K562 (cell line): ENCODE results near the gene SV2C. TPM values are rescaled to one million over a fixed set of nuclear protein-coding genes. Genes with fewer than 3 reads are reported as not detected.

Experiments used
- ATAC-seq: fragments of 200-7000 bp; cut with Tn5 transposase; 3 replicates; pipeline ENCODE4 v1.9.1; 2020; ENCODE audit warnings: moderate library complexity
- BruUV-seq: library from RNA; stranded (reverse); fragments of 400-500 nt; replicated peaks from 2 replicates; lab custom pipeline; 2021; lab: Mats Ljungman, UMichigan
- CTCF ChIA-PET: fragments of 300-600 bp; formaldehyde crosslinking; extraction: SDS; loops from one replicate; lab custom pipeline; 2021; ENCODE audit warnings: low intra/inter-chr PET ratio; lab: Yijun Ruan, JAX
- POLR2A ChIA-PET: fragments of 300-600, 350-650 bp; sonication (Branson Sonifier 250); formaldehyde crosslinking; extraction: SDS; loops from one replicate; lab custom pipeline; 2021; ENCODE audit warnings: antibody characterized with exemption, inconsistent platforms; lab: Yijun Ruan, JAX
- DNase-seq, 4 experiments: peaks; one replicate each; pipeline versions ENCODE4 v3.0.0 to v3.0.0-alpha.2; 2011 to 2018; ENCODE audit warnings: low spot score in 3 of 4, mixed read lengths in 3 of 4; ENCODE audit errors: extremely low read depth in 1 of 4
- FAIRE-seq: peaks from 2 replicates; lab custom pipeline; 2011; peaks lifted over from hg19 to GRCh38; lab: Jason Lieb, UNC
- H2AFZ ChIP-seq: 2 replicates; pipeline ENCODE4 v1.6.0; 2011; ENCODE audit warnings: low read depth, low read length, control low read depth, inconsistent platforms
- H3K27ac ChIP-seq: fragments of 200-600 bp; 3 replicates; pipeline ENCODE4 v1.8.0; 2011; ENCODE audit warnings: low read depth, mild to moderate bottlenecking, control low read depth, inconsistent platforms, low read length, moderate library complexity, mixed read lengths; ENCODE audit errors: extremely low read depth
- H3K27me3 ChIP-seq, 2 experiments: fragments of 300-600 bp in 1 of 2; 2 replicates in 1 of 2; 3 replicates in 1 of 2; pipeline versions ENCODE4 v1.6.0 to v1.8.0; 2011; ENCODE audit warnings: inconsistent platforms in 2 of 2, low read length in 2 of 2, mild to moderate bottlenecking in 1 of 2, mixed read lengths in 1 of 2, moderate library complexity in 1 of 2; ENCODE audit not compliant: control insufficient read depth in 2 of 2, insufficient read depth in 2 of 2
- H3K36me3 ChIP-seq: fragments of 300-600 bp; 3 replicates; pipeline ENCODE4 v1.8.0; 2011; ENCODE audit warnings: mild to moderate bottlenecking, low read length, inconsistent platforms; ENCODE audit not compliant: control insufficient read depth, insufficient read depth
- H3K4me1 ChIP-seq, 2 experiments: fragments of 200-600 bp in 1 of 2; replicated peaks in 1 of 2; 2 replicates in 1 of 2; 3 replicates in 1 of 2; pipeline versions ENCODE4 v1.5.1 to v1.8.0; 2011; ENCODE audit warnings: inconsistent platforms in 2 of 2, low read length in 2 of 2, mild to moderate bottlenecking in 1 of 2, mixed read lengths in 1 of 2, moderate library complexity in 1 of 2; ENCODE audit not compliant: control insufficient read depth in 2 of 2, insufficient read depth in 2 of 2
- H3K4me2 ChIP-seq: 2 replicates; pipeline ENCODE4 v1.6.1; 2011; ENCODE audit warnings: low read length, control low read depth, inconsistent platforms, mixed read lengths; ENCODE audit not compliant: insufficient read depth
- H3K4me3 ChIP-seq: fragments of 200-600 bp; sonication (generic), shearing (Covaris generic); 2 replicates; pipeline ENCODE4 v1.5.1; 2016; ENCODE audit warnings: control low read depth, inconsistent platforms
- H3K79me2 ChIP-seq: fragments of 200-600 bp; 3 replicates; pipeline ENCODE4 v1.8.0; 2011; ENCODE audit warnings: low read length, inconsistent platforms; ENCODE audit not compliant: control insufficient read depth, insufficient read depth
- H3K9ac ChIP-seq, 2 experiments: 2 replicates each; pipeline versions ENCODE4 v1.6.0 to v1.6.1; 2011; ENCODE audit warnings: low read depth in 2 of 2, low read length in 2 of 2, control low read depth in 1 of 2, inconsistent platforms in 1 of 2, mild to moderate bottlenecking in 1 of 2, mixed read lengths in 1 of 2; ENCODE audit not compliant: insufficient read depth in 1 of 2
- H3K9me1 ChIP-seq: one replicate; pipeline ENCODE4 v1.6.0; 2011; ENCODE audit warnings: inconsistent platforms, mild to moderate bottlenecking, low read length, moderate library complexity; ENCODE audit not compliant: control insufficient read depth, insufficient read depth
- H3K9me3 ChIP-seq: replicated peaks from 2 replicates; pipeline ENCODE4 v1.5.1; 2011; ENCODE audit warnings: low read depth, low read length, inconsistent platforms; ENCODE audit not compliant: control insufficient read depth, insufficient read depth
- H4K20me1 ChIP-seq: replicated peaks from 2 replicates; pipeline ENCODE4 v1.6.1; 2011; ENCODE audit warnings: low read length, inconsistent platforms, mixed read lengths; ENCODE audit not compliant: control insufficient read depth, insufficient read depth
- CBFA2T3 ChIP-seq: fragments of 450-650 bp; IDR thresholded peaks from 2 replicates; pipeline ENCODE4 v1.6.1; 2017
- CHD2 ChIP-seq: IDR thresholded peaks from 2 replicates; pipeline ENCODE4 v1.6.1; 2011; ENCODE audit warnings: low read depth, low read length
- CTCF ChIP-seq, 3 experiments: IDR thresholded peaks in 2 of 3; conservative IDR thresholded peaks in 1 of 3; 2 replicates each; pipeline ENCODE4 v1.5.1; 2011 to 2012; ENCODE audit warnings: low read length in 3 of 3, mild to moderate bottlenecking in 3 of 3, control low read depth in 2 of 3, improper control_type of control experiment in 1 of 3, inconsistent platforms in 1 of 3, low read depth in 1 of 3, mixed read lengths in 1 of 3, moderate library complexity in 1 of 3; ENCODE audit not compliant: insufficient read depth in 2 of 3
- E2F3 ChIP-seq: fragments of 250-450 bp; sonication (Bioruptor Pico); IDR thresholded peaks from 2 replicates; pipeline ENCODE4 v1.4.0; 2020; ENCODE audit warnings: mild to moderate bottlenecking
- EWSR1 ChIP-seq: fragments of 450-650 bp; IDR thresholded peaks from 2 replicates; pipeline ENCODE4 v1.6.1; 2018; ENCODE audit warnings: borderline replicate concordance, mild to moderate bottlenecking, low read depth, moderate library complexity; ENCODE audit not compliant: partially characterized antibody
- FOSL1 ChIP-seq: fragments of 200-800 bp; sonication (Bioruptor generic); conservative IDR thresholded peaks from 2 replicates; pipeline ENCODE4 v1.6.1; 2016; ENCODE audit warnings: missing genetic modification characterization, missing compliant biosample characterization
- MCM5 ChIP-seq: fragments of 450-650 bp; IDR thresholded peaks from 2 replicates; pipeline ENCODE4 v1.6.1; 2016; ENCODE audit warnings: low read depth
- MEF2D ChIP-seq: conservative IDR thresholded peaks from 2 replicates; pipeline ENCODE4 v1.6.1; 2016; ENCODE audit warnings: low read depth, missing genetic modification characterization, missing compliant biosample characterization
- NCOA4 ChIP-seq: fragments of 450-650 bp; IDR thresholded peaks from 2 replicates; pipeline ENCODE4 v1.6.1; 2018; ENCODE audit warnings: mild to moderate bottlenecking; ENCODE audit not compliant: partially characterized antibody
- NR2C2 ChIP-seq, 2 experiments: fragments of 200-800 bp in 1 of 2; sonication (Bioruptor generic) in 1 of 2; sonication (generic) in 1 of 2; formaldehyde crosslinking in 1 of 2; IDR thresholded peaks; 2 replicates each; pipeline versions ENCODE4 v1.6.1 to v1.8.0; 2016 to 2022; ENCODE audit warnings: mild to moderate bottlenecking in 1 of 2, missing compliant biosample characterization in 1 of 2, missing genetic modification characterization in 1 of 2, missing genetic modification reagents in 1 of 2
- NR3C1 ChIP-seq: sonication (generic); formaldehyde crosslinking; IDR thresholded peaks from 2 replicates; pipeline ENCODE4 v1.8.1; 2022; ENCODE audit warnings: missing genetic modification reagents
- PHB2 ChIP-seq: fragments of 450-650 bp; IDR thresholded peaks from 2 replicates; pipeline ENCODE4 v1.6.1; 2017; ENCODE audit warnings: low read depth
- TAF15 ChIP-seq: fragments of 200-400 bp; formaldehyde crosslinking; IDR thresholded peaks from 2 replicates; pipeline ENCODE4 v1.6.1; 2017; ENCODE audit warnings: mild to moderate bottlenecking, low read depth, low read length, moderate library complexity
- ZFP30 ChIP-seq: fragments of 250-450 bp; sonication (Bioruptor Pico); IDR thresholded peaks from 2 replicates; pipeline ENCODE4 v1.8.0; 2022; ENCODE audit warnings: moderate library complexity, mild to moderate bottlenecking, inconsistent platforms, borderline replicate concordance
- ZNF408 ChIP-seq: fragments of 250-450 bp; sonication (Bioruptor Pico); IDR thresholded peaks from 2 replicates; pipeline ENCODE4 v1.4.0; 2020; ENCODE audit warnings: low read depth, mild to moderate bottlenecking, moderate library complexity
- ZSCAN29 ChIP-seq: fragments of 450-650 bp; IDR thresholded peaks from 2 replicates; pipeline ENCODE4 v1.6.1; 2017
- WGBS: fragments of 100-300 bp; shearing (Covaris generic); methylation state at CpG from one replicate; pipeline ENCODE4 v1.1.6; 2016; ENCODE audit warnings: low coverage, mixed read lengths; ENCODE audit not compliant: insufficient coverage; ENCODE audit errors: missing lambda C conversion rate; 5-methylcytosine and 5-hydroxymethylcytosine counted together
- in situ Hi-C: fragments of 300-500 bp; cut with MboI; formaldehyde crosslinking; loops from 4 replicates; pipeline ENCODE4 v1.15.0; 2018; ENCODE audit warnings: inconsistent platforms, mixed read lengths
- intact Hi-C: fragments of 100-400 bp; cut with micrococcal nuclease; formaldehyde crosslinking; loops from 2 replicates; pipeline ENCODE4 v1.14.2; 2022
- polyA plus RNA-seq, 8 experiments: library from polyadenylated mRNA; depleted of rRNA in 4 of 8; stranded (reverse) in 5 of 8; unstranded in 3 of 8; fragments of >200 nt; fragmentation: Nextera tagmentation in 2 of 8; fragmentation: Illumina TruSeq in 1 of 8; extraction: Ambion mirVana in 2 of 8; extraction: Trizol in 1 of 8; gene quantifications; 2 replicates each; pipeline versions ENCODE4 v1.2.1 to v1.2.3, GENCODE V29; 2011 to 2014; ENCODE audit warnings: inconsistent platforms in 1 of 8, missing spikeins in 1 of 8
- total RNA-seq, 7 experiments: library from RNA; depleted of rRNA in 6 of 7; stranded (reverse); fragments of >200 nt in 6 of 7; fragmentation: Illumina TruSeq in 2 of 7; extraction: Trizol in 2 of 7; gene quantifications; 2 replicates each; pipeline versions ENCODE4 v1.2.1 to v1.2.3, GENCODE V29; 2011 to 2021; ENCODE audit warnings: low replicate concordance in 1 of 7
- TF ChIP-seq, protein P1 (sequence below): IDR thresholded peaks from 2 replicates; pipeline ENCODE4 v1.6.1; 2014; ENCODE audit warnings: antibody characterized with exemption

The SV2C gene
- total and polyA plus RNA-seq, 9 of the 15 experiments (the other 6 are each of a cell fraction or from before 2014, with no cell fraction given) = 0.05 TPM; not detected in 8

DNA sequence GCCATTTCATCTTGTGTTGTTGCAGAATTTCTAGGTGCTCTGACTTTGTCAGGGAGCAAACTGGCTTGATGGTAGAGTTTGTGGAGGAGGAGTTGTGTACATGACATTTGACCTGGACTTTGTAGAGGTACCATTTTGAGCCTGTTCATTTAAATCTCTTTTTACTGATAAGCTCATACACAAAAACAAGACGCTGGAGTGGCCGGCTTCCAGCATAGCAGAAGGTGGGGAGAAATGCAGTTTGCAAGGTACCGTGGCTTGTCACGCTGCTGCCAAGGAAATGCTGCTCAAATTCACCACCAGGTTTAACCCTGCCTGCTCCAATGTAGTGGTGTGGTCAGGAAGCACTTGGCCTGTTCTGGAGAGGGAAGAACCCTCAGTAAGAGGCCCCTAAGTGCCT is 301.0 kb downstream of the SV2C start (continued):
- no peak for TF ChIP-seq FOSL1 (tag)
- no peak for TF ChIP-seq NR2C2 (CRISPR knock-in tag; IDR thresholded peaks at IDR 0.05)
- TF ChIP-seq NR2C2 (tag; IDR thresholded peaks at IDR 0.05) = 0 out of 2 replicates have a peak, but pooled peaks have one; percentile 27
- no peak for TF ChIP-seq EWSR1
- TF ChIP-seq ZFP30 = no peak

- ChIA-PET POLR2A (interaction anchor here (0.8 to 0.9 kb wide), 2 partner anchors 14 to 16 kb away, joined by 3 read pairs; no protein-coding TSS in a partner anchor), CTCF (no interaction called here)
- Histone ChIP-seq H3K27me3 (no peaks in the 10 kb centered on the region), H3K4me1 (peaks cover 2 to 15% of the 10 kb centered on the region in 2 experiments; a peak in 3 of 5 replicates), H3K36me3 (no peaks in the 10 kb centered on the region), H3K79me2 (no peaks in the 10 kb centered on the region), H3K9me3 (no peaks in the 10 kb centered on the region), H3K9me1 (no peaks in the 10 kb centered on the region), H3K27ac (no peak overlapping the region), H3K4me2 (no peak overlapping the region), H4K20me1 (no peaks in the 10 kb centered on the region), H2AFZ (no peak overlapping the region), H3K4me3 (no peak overlapping the region), H3K9ac (no peak overlapping the region)
- 42% methylated on average over 3 of the region's 3 CpGs for WGBS
- no peak for FAIRE-seq
- BruUV-seq = no TSS peak
- DNase-seq = no peak
- in situ Hi-C loops (no loop called here), intact Hi-C loops (no loop called here)
- no peak for ATAC-seq
- TF ChIP-seq ZSCAN29 (no peak), CHD2 (no peak), NCOA4 (no peak), CBFA2T3 (no peak), E2F3 (no peak), ZNF408 (CRISPR knock-in tag) (no peak), TAF15 (no peak), MEF2D (tag) (no peak), MCM5 (no peak), CTCF (IDR thresholded peaks at IDR 0.05 in 2 of 3, conservative IDR thresholded peaks at IDR 0.05 in 1 of 3; ENCODE audit: insufficient read depth in 2 of 3, low read depth in 1 of 3, low read length in 3 of 3) (no peak), NR3C1 (CRISPR knock-in tag) (no peak), PHB2 (no peak)
- TF ChIP-seq, protein P1, sequence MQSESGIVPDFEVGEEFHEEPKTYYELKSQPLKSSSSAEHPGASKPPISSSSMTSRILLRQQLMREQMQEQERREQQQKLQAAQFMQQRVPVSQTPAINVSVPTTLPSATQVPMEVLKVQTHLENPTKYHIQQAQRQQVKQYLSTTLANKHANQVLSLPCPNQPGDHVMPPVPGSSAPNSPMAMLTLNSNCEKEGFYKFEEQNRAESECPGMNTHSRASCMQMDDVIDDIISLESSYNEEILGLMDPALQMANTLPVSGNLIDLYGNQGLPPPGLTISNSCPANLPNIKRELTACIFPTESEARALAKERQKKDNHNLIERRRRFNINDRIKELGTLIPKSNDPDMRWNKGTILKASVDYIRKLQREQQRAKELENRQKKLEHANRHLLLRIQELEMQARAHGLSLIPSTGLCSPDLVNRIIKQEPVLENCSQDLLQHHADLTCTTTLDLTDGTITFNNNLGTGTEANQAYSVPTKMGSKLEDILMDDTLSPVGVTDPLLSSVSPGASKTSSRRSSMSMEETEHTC = no peak
Observed at GRCh38 chr5:76384705-76385104, 301.5 kb downstream of the SV2C start.
